ENCODE results near the gene CHGA. TPM values are rescaled to one million over a fixed set of nuclear protein-coding genes. Genes with fewer than 3 reads are reported as not detected.

The CHGA gene
- polyA plus RNA-seq, 4 donors: 20.4 to 1,234 (median 106) TPM

GRCh38 chr14:92898566-92899131, 24.3 kb upstream of the CHGA start:
- Histone ChIP-seq H3K36me3 (ENCODE audit: control insufficient read depth in 3 of 3, insufficient read depth in 2 of 3, low read depth in 1 of 3, low read length in 3 of 3) (no peaks in the 10 kb centered on the region), H3K4me1 (ENCODE audit: control insufficient read depth in 3 of 3, insufficient read depth in 2 of 3, low read depth in 1 of 3, low read length in 2 of 3) (no peaks in the 10 kb centered on the region), H3K9me3 (ENCODE audit: control insufficient read depth in 2 of 2, insufficient read depth in 1 of 2, low read depth in 1 of 2, low read length in 1 of 2) (peaks cover 0 to 6% of the 10 kb centered on the region in 2 donors), H3K27ac (ENCODE audit: low read depth in 1 of 3, low read length in 2 of 3) (no peak overlapping the region), H3K4me3 (ENCODE audit: low read depth in 1 of 3, low read length in 3 of 3) (no peak overlapping the region), H3K27me3 (ENCODE audit: control insufficient read depth in 3 of 3, insufficient read depth in 3 of 3, low read length in 3 of 3) (peaks cover 0 to 5% (median 3%) of the 10 kb centered on the region in 3 donors)
- no peak for DNase-seq
- no peak for FAIRE-seq
- 46 to 54% (median 49%) methylated on average over 9 of the region's 9 CpGs for WGBS, 3 donors

GRCh38 chr14:92900660-92901059, 22.3 kb upstream of the CHGA start:
- no peak overlapping the region for H3K4me3 ChIP-seq (ENCODE audit: low read depth in 1 of 3, low read length in 3 of 3)
- no peaks in the 10 kb centered on the region for H3K4me1 ChIP-seq (ENCODE audit: control insufficient read depth in 3 of 3, insufficient read depth in 2 of 3, low read depth in 1 of 3, low read length in 2 of 3)
- no peak overlapping the region for H3K27ac ChIP-seq (ENCODE audit: low read depth in 1 of 3, low read length in 2 of 3)
- no peak for FAIRE-seq
- peaks cover 0 to 5% (median 3%) of the 10 kb centered on the region in 3 donors for H3K27me3 ChIP-seq (ENCODE audit: control insufficient read depth in 3 of 3, insufficient read depth in 3 of 3, low read length in 3 of 3)
- no peak for DNase-seq
- 91 to 98% (median 92%) methylated on average over 2 of the region's 2 CpGs for WGBS, 3 donors
- no peaks in the 10 kb centered on the region for H3K9me3 ChIP-seq (ENCODE audit: control insufficient read depth in 2 of 2, insufficient read depth in 1 of 2, low read depth in 1 of 2, low read length in 1 of 2)
- no peaks in the 10 kb centered on the region for H3K36me3 ChIP-seq (ENCODE audit: control insufficient read depth in 3 of 3, insufficient read depth in 2 of 3, low read depth in 1 of 3, low read length in 3 of 3)

GRCh38 chr14:92902191-92902590, 20.8 kb upstream of the CHGA start:
- Histone ChIP-seq H3K4me1 (ENCODE audit: control insufficient read depth in 3 of 3, insufficient read depth in 2 of 3, low read depth in 1 of 3, low read length in 2 of 3) (no peaks in the 10 kb centered on the region), H3K4me3 (ENCODE audit: low read depth in 1 of 3, low read length in 3 of 3) (no peak overlapping the region), H3K27me3 (ENCODE audit: control insufficient read depth in 3 of 3, insufficient read depth in 3 of 3, low read length in 3 of 3) (peaks cover 0 to 5% (median 3%) of the 10 kb centered on the region in 3 donors), H3K9me3 (ENCODE audit: control insufficient read depth in 2 of 2, insufficient read depth in 1 of 2, low read depth in 1 of 2, low read length in 1 of 2) (no peaks in the 10 kb centered on the region), H3K36me3 (ENCODE audit: control insufficient read depth in 3 of 3, insufficient read depth in 2 of 3, low read depth in 1 of 3, low read length in 3 of 3) (no peaks in the 10 kb centered on the region), H3K27ac (ENCODE audit: low read depth in 1 of 3, low read length in 2 of 3) (no peak overlapping the region)
- no peak for DNase-seq
- FAIRE-seq: no peak
- WGBS, 3 donors: 60 to 73% (median 70%) methylated on average over 5 to 6 of the region's 6 CpGs

- Histone ChIP-seq H3K9me3 (ENCODE audit: control insufficient read depth in 2 of 2, insufficient read depth in 1 of 2, low read depth in 1 of 2, low read length in 1 of 2) (no peaks in the 10 kb centered on the region), H3K27me3 (ENCODE audit: control insufficient read depth in 3 of 3, insufficient read depth in 3 of 3, low read length in 3 of 3) (peaks cover 0 to 5% (median 3%) of the 10 kb centered on the region in 3 donors), H3K4me1 (ENCODE audit: control insufficient read depth in 3 of 3, insufficient read depth in 2 of 3, low read depth in 1 of 3, low read length in 2 of 3) (no peaks in the 10 kb centered on the region), H3K36me3 (ENCODE audit: control insufficient read depth in 3 of 3, insufficient read depth in 2 of 3, low read depth in 1 of 3, low read length in 3 of 3) (no peaks in the 10 kb centered on the region), H3K27ac (ENCODE audit: low read depth in 1 of 3, low read length in 2 of 3) (no peak overlapping the region), H3K4me3 (ENCODE audit: low read depth in 1 of 3, low read length in 3 of 3) (no peak overlapping the region)
- WGBS, 3 donors: 22 to 27% (median 25%) methylated on average over 17 of the region's 17 CpGs
- DNase-seq: no peak
- no peak for FAIRE-seq
These were observed 20.2 kb upstream of the CHGA start for GRCh38 chr14:92902726-92903125.

GRCh38 chr14:92903359-92903758, 19.6 kb upstream of the CHGA start:
- H3K27ac ChIP-seq (ENCODE audit: low read depth in 1 of 3, low read length in 2 of 3): no peak overlapping the region
- WGBS, 3 donors: 47 to 59% (median 49%) methylated on average over 6 of the region's 6 CpGs
- peaks cover 0 to 5% (median 3%) of the 10 kb centered on the region in 3 donors for H3K27me3 ChIP-seq (ENCODE audit: control insufficient read depth in 3 of 3, insufficient read depth in 3 of 3, low read length in 3 of 3)
- no peak overlapping the region for H3K4me3 ChIP-seq (ENCODE audit: low read depth in 1 of 3, low read length in 3 of 3)
- no peaks in the 10 kb centered on the region for H3K36me3 ChIP-seq (ENCODE audit: control insufficient read depth in 3 of 3, insufficient read depth in 2 of 3, low read depth in 1 of 3, low read length in 3 of 3)
- no peaks in the 10 kb centered on the region for H3K4me1 ChIP-seq (ENCODE audit: control insufficient read depth in 3 of 3, insufficient read depth in 2 of 3, low read depth in 1 of 3, low read length in 2 of 3)
- no peak for DNase-seq
- FAIRE-seq: no peak
- H3K9me3 ChIP-seq (ENCODE audit: control insufficient read depth in 2 of 2, insufficient read depth in 1 of 2, low read depth in 1 of 2, low read length in 1 of 2): no peaks in the 10 kb centered on the region

GRCh38 chr14:92905667-92906066, 17.3 kb upstream of the CHGA start:
- FAIRE-seq: no peak

GRCh38 chr14:92906420-92906819, 16.5 kb upstream of the CHGA start:
- H3K9me3 ChIP-seq (ENCODE audit: control insufficient read depth in 2 of 2, insufficient read depth in 1 of 2, low read depth in 1 of 2, low read length in 1 of 2): no peaks in the 10 kb centered on the region
- no peak for DNase-seq
- no peak for FAIRE-seq

More at GRCh38 chr14:92905667-92906066, 17.3 kb upstream of the CHGA start:
- Histone ChIP-seq H3K36me3 (ENCODE audit: control insufficient read depth in 3 of 3, insufficient read depth in 2 of 3, low read depth in 1 of 3, low read length in 3 of 3) (no peaks in the 10 kb centered on the region), H3K9me3 (ENCODE audit: control insufficient read depth in 2 of 2, insufficient read depth in 1 of 2, low read depth in 1 of 2, low read length in 1 of 2) (no peaks in the 10 kb centered on the region), H3K27ac (ENCODE audit: low read depth in 1 of 3, low read length in 2 of 3) (no peak overlapping the region), H3K27me3 (ENCODE audit: control insufficient read depth in 3 of 3, insufficient read depth in 3 of 3, low read length in 3 of 3) (peaks cover 0 to 5% (median 3%) of the 10 kb centered on the region in 3 donors), H3K4me3 (ENCODE audit: low read depth in 1 of 3, low read length in 3 of 3) (no peak overlapping the region), H3K4me1 (ENCODE audit: control insufficient read depth in 3 of 3, insufficient read depth in 2 of 3, low read depth in 1 of 3, low read length in 2 of 3) (no peaks in the 10 kb centered on the region)
- DNase-seq: no peak
- 68 to 69% (median 68%) methylated on average over 8 of the region's 8 CpGs for WGBS, 3 donors

GRCh38 chr14:92906823-92907222, 16.1 kb upstream of the CHGA start:
- H3K9me3 ChIP-seq (ENCODE audit: control insufficient read depth in 2 of 2, insufficient read depth in 1 of 2, low read depth in 1 of 2, low read length in 1 of 2): no peaks in the 10 kb centered on the region
- WGBS, 3 donors: 21 to 42% (median 41%) methylated on average over 6 of the region's 6 CpGs
- no peak overlapping the region for H3K27ac ChIP-seq (ENCODE audit: low read depth in 1 of 3, low read length in 2 of 3)
- no peaks in the 10 kb centered on the region for H3K4me1 ChIP-seq (ENCODE audit: control insufficient read depth in 3 of 3, insufficient read depth in 2 of 3, low read depth in 1 of 3, low read length in 2 of 3)
- FAIRE-seq (no peak), DNase-seq (no peak)
- H3K4me3 ChIP-seq (ENCODE audit: low read depth in 1 of 3, low read length in 3 of 3): no peak overlapping the region
- peaks cover 0 to 5% (median 3%) of the 10 kb centered on the region in 3 donors for H3K27me3 ChIP-seq (ENCODE audit: control insufficient read depth in 3 of 3, insufficient read depth in 3 of 3, low read length in 3 of 3)
- no peaks in the 10 kb centered on the region for H3K36me3 ChIP-seq (ENCODE audit: control insufficient read depth in 3 of 3, insufficient read depth in 2 of 3, low read depth in 1 of 3, low read length in 3 of 3)

More at GRCh38 chr14:92906420-92906819, 16.5 kb upstream of the CHGA start:
- no peaks in the 10 kb centered on the region for H3K36me3 ChIP-seq (ENCODE audit: control insufficient read depth in 3 of 3, insufficient read depth in 2 of 3, low read depth in 1 of 3, low read length in 3 of 3)
- no peak overlapping the region for H3K27ac ChIP-seq (ENCODE audit: low read depth in 1 of 3, low read length in 2 of 3)
- WGBS, 3 donors: 73 to 84% (median 78%) methylated on average over 6 of the region's 6 CpGs
- H3K4me3 ChIP-seq (ENCODE audit: low read depth in 1 of 3, low read length in 3 of 3): no peak overlapping the region
- H3K4me1 ChIP-seq (ENCODE audit: control insufficient read depth in 3 of 3, insufficient read depth in 2 of 3, low read depth in 1 of 3, low read length in 2 of 3): no peaks in the 10 kb centered on the region
- peaks cover 0 to 5% (median 3%) of the 10 kb centered on the region in 3 donors for H3K27me3 ChIP-seq (ENCODE audit: control insufficient read depth in 3 of 3, insufficient read depth in 3 of 3, low read length in 3 of 3)
